Panc1 (cell line): Measurements from ENCODE around the gene ENOX1. TPM values are rescaled to one million over a fixed set of nuclear protein-coding genes. Genes with fewer than 3 reads are reported as not detected.

ENCODE experiments used
- ATAC-seq: fragments of 200-7000 bp; cut with Tn5 transposase; 2 replicates; pipeline ENCODE4 v1.9.1; 2020; ENCODE audit warnings: mild to moderate bottlenecking, moderate library complexity
- BruUV-seq: library from RNA; stranded (reverse); fragments of 400-500 nt; replicated peaks from 2 replicates; lab custom pipeline; 2021; lab: Mats Ljungman, UMichigan
- CTCF ChIA-PET: fragments of 300-600 bp; sonication (Branson Sonifier 250); formaldehyde crosslinking; loops from one replicate; lab custom pipeline; 2022; ENCODE audit warnings: antibody characterized with exemption; lab: Charles Lee
- POLR2A ChIA-PET: fragments of 300-600 bp; sonication (Branson Sonifier 250); formaldehyde crosslinking; loops from one replicate; lab custom pipeline; 2022; ENCODE audit warnings: antibody characterized with exemption; lab: Charles Lee
- DNase-seq: peaks from one replicate; pipeline ENCODE4 v3.0.0-alpha.2; 2010; ENCODE audit warnings: low read depth, low spot score
- H3K27ac ChIP-seq: 2 replicates; pipeline ENCODE4 v1.5.1; 2011; ENCODE audit warnings: mild to moderate bottlenecking, low read length, inconsistent platforms
- H3K27me3 ChIP-seq: fragments of 200-500 bp; sonication (Bioruptor generic); 2 replicates; pipeline ENCODE4 v1.6.0; 2014; ENCODE audit warnings: low read length, inconsistent platforms; ENCODE audit not compliant: control insufficient read depth, insufficient read depth
- H3K36me3 ChIP-seq: fragments of 200-500 bp; sonication (Bioruptor generic); 2 replicates; pipeline ENCODE4 v1.5.1; 2014; ENCODE audit warnings: inconsistent platforms, mild to moderate bottlenecking, low read length, moderate library complexity; ENCODE audit not compliant: control insufficient read depth, insufficient read depth
- H3K4me1 ChIP-seq: 2 replicates; pipeline ENCODE4 v1.5.1; 2011; ENCODE audit warnings: inconsistent platforms, mild to moderate bottlenecking, low read length, moderate library complexity; ENCODE audit not compliant: control insufficient read depth, insufficient read depth
- H3K4me3 ChIP-seq, 2 experiments: 2 replicates each; pipeline ENCODE4 v1.5.1; 2011 to 2012; ENCODE audit warnings: low read depth in 2 of 2, low read length in 2 of 2, mild to moderate bottlenecking in 2 of 2, inconsistent platforms in 1 of 2, moderate library complexity in 1 of 2
- H3K9me3 ChIP-seq: fragments of 200-500 bp; sonication (Bioruptor generic); 2 replicates; pipeline ENCODE4 v1.5.1; 2014; ENCODE audit warnings: low read depth, mild to moderate bottlenecking, inconsistent platforms, low read length, moderate library complexity; ENCODE audit not compliant: control insufficient read depth, insufficient read depth
- POLR2AphosphoS5 ChIP-seq: IDR thresholded peaks from 2 replicates; pipeline ENCODE4 v1.6.1; 2012; ENCODE audit warnings: mild to moderate bottlenecking, low read depth, low read length, moderate library complexity
- SIN3A ChIP-seq: IDR thresholded peaks from 2 replicates; pipeline ENCODE4 v1.6.1; 2012; ENCODE audit warnings: low read depth, mild to moderate bottlenecking, low read length, moderate library complexity, borderline replicate concordance; ENCODE audit not compliant: insufficient read depth
- TCF7L2 ChIP-seq: IDR thresholded peaks from 2 replicates; pipeline ENCODE4 v1.6.1; 2011; ENCODE audit warnings: mild to moderate bottlenecking, low read depth, low read length, inconsistent platforms
- in situ Hi-C: cut with HindIII; loops from 2 replicates; pipeline ENCODE4 v1.10.0; 2016; ENCODE audit warnings: low sequenced_read_pairs, low pct_unique_long_range_greater_than_20kb
- intact Hi-C: fragments of 100-400 bp; cut with micrococcal nuclease; formaldehyde crosslinking; loops from one replicate; pipeline ENCODE4 v1.10.0; 2022; ENCODE audit not compliant: unreplicated experiment
- total RNA-seq: library from RNA; stranded (reverse); gene quantifications from one replicate; pipeline ENCODE4 v1.2.1, GENCODE V29; 2021; ENCODE audit not compliant: unreplicated experiment
- TF ChIP-seq, protein P1 (sequence below), 2 experiments: IDR thresholded peaks; 2 replicates each; pipeline ENCODE4 v1.6.1; 2011 to 2012; ENCODE audit warnings: low read depth in 2 of 2, control low read depth in 1 of 2, low read length in 1 of 2, mild to moderate bottlenecking in 1 of 2, moderate library complexity in 1 of 2; ENCODE audit not compliant: insufficient read depth in 1 of 2
- TF ChIP-seq, protein P2 (sequence below): fragments of 450-650 bp; IDR thresholded peaks from 2 replicates; pipeline ENCODE4 v1.5.1; 2017; ENCODE audit warnings: mild to moderate bottlenecking

The ENOX1 gene
- total RNA-seq, 1 experiment from 2014 or later: 0.23 TPM

- DNase-seq: no peak
- Histone ChIP-seq H3K4me1 (no peaks in the 10 kb centered on the region), H3K36me3 (no peaks in the 10 kb centered on the region), H3K4me3 (no peak overlapping the region), H3K27me3 (no peaks in the 10 kb centered on the region), H3K27ac (no peak overlapping the region), H3K9me3 (no peaks in the 10 kb centered on the region)
- TF ChIP-seq SIN3A (no peak), TCF7L2 (no peak), POLR2AphosphoS5 (no peak)
- TF ChIP-seq, protein P1, sequence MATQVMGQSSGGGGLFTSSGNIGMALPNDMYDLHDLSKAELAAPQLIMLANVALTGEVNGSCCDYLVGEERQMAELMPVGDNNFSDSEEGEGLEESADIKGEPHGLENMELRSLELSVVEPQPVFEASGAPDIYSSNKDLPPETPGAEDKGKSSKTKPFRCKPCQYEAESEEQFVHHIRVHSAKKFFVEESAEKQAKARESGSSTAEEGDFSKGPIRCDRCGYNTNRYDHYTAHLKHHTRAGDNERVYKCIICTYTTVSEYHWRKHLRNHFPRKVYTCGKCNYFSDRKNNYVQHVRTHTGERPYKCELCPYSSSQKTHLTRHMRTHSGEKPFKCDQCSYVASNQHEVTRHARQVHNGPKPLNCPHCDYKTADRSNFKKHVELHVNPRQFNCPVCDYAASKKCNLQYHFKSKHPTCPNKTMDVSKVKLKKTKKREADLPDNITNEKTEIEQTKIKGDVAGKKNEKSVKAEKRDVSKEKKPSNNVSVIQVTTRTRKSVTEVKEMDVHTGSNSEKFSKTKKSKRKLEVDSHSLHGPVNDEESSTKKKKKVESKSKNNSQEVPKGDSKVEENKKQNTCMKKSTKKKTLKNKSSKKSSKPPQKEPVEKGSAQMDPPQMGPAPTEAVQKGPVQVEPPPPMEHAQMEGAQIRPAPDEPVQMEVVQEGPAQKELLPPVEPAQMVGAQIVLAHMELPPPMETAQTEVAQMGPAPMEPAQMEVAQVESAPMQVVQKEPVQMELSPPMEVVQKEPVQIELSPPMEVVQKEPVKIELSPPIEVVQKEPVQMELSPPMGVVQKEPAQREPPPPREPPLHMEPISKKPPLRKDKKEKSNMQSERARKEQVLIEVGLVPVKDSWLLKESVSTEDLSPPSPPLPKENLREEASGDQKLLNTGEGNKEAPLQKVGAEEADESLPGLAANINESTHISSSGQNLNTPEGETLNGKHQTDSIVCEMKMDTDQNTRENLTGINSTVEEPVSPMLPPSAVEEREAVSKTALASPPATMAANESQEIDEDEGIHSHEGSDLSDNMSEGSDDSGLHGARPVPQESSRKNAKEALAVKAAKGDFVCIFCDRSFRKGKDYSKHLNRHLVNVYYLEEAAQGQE (IDR thresholded peaks at IDR 0.05; ENCODE audit: insufficient read depth in 1 of 2, low read depth in 2 of 2, low read length in 1 of 2): no peak
- TF ChIP-seq, protein P2, sequence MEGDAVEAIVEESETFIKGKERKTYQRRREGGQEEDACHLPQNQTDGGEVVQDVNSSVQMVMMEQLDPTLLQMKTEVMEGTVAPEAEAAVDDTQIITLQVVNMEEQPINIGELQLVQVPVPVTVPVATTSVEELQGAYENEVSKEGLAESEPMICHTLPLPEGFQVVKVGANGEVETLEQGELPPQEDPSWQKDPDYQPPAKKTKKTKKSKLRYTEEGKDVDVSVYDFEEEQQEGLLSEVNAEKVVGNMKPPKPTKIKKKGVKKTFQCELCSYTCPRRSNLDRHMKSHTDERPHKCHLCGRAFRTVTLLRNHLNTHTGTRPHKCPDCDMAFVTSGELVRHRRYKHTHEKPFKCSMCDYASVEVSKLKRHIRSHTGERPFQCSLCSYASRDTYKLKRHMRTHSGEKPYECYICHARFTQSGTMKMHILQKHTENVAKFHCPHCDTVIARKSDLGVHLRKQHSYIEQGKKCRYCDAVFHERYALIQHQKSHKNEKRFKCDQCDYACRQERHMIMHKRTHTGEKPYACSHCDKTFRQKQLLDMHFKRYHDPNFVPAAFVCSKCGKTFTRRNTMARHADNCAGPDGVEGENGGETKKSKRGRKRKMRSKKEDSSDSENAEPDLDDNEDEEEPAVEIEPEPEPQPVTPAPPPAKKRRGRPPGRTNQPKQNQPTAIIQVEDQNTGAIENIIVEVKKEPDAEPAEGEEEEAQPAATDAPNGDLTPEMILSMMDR: no peak
- in situ Hi-C loops: no loop called here
- CTCF ChIA-PET: no interaction called here
- POLR2A ChIA-PET: no interaction called here
- intact Hi-C loops: no loop called here
- ATAC-seq: no peak
- BruUV-seq: no TSS peak
Measured at GRCh38 chr13:43487461-43487860, 299.3 kb downstream of the ENOX1 start.

- TF ChIP-seq SIN3A (no peak), TCF7L2 (no peak), POLR2AphosphoS5 (no peak)
- TF ChIP-seq, protein P1 (IDR thresholded peaks at IDR 0.05; ENCODE audit: insufficient read depth in 1 of 2, low read depth in 2 of 2, low read length in 1 of 2): no peak
- TF ChIP-seq, protein P2: no peak
- ChIA-PET CTCF (no interaction called here), POLR2A (no interaction called here)
- in situ Hi-C loops: no loop called here
- ATAC-seq (no peak), DNase-seq (no peak)
- H3K4me3 ChIP-seq: no peak overlapping the region
- H3K36me3 ChIP-seq: no peaks in the 10 kb centered on the region
- BruUV-seq: no TSS peak
- no peaks in the 10 kb centered on the region for H3K9me3 ChIP-seq
- H3K27ac ChIP-seq: no peak overlapping the region
- H3K27me3 ChIP-seq: no peaks in the 10 kb centered on the region
- H3K4me1 ChIP-seq: no peaks in the 10 kb centered on the region
- intact Hi-C loops: no loop called here
Measured at GRCh38 chr13:43484432-43485225, 302.1 kb downstream of the ENOX1 start.
